Measurements from ENCODE around the gene MYBPH. TPM values are rescaled to one million over a fixed set of nuclear protein-coding genes. Genes with fewer than 3 reads are reported as not detected.
A peak's percentile ranks its signal among the peaks of the same experiment; 100 is the strongest.

MYBPH gene
- total RNA-seq, 4 donors from 2014 or later = 0.37 TPM; not detected in 3

- ATAC-seq (ENCODE audit: low FRiP score) (no peak), DNase-seq (ENCODE audit: low spot score) (no peak)
- TF ChIP-seq, protein P1, sequence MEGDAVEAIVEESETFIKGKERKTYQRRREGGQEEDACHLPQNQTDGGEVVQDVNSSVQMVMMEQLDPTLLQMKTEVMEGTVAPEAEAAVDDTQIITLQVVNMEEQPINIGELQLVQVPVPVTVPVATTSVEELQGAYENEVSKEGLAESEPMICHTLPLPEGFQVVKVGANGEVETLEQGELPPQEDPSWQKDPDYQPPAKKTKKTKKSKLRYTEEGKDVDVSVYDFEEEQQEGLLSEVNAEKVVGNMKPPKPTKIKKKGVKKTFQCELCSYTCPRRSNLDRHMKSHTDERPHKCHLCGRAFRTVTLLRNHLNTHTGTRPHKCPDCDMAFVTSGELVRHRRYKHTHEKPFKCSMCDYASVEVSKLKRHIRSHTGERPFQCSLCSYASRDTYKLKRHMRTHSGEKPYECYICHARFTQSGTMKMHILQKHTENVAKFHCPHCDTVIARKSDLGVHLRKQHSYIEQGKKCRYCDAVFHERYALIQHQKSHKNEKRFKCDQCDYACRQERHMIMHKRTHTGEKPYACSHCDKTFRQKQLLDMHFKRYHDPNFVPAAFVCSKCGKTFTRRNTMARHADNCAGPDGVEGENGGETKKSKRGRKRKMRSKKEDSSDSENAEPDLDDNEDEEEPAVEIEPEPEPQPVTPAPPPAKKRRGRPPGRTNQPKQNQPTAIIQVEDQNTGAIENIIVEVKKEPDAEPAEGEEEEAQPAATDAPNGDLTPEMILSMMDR (IDR thresholded peaks at IDR 0.05) = no peak
These were observed 35.6 kb downstream of the MYBPH start for GRCh38 chr1:203139976-203140475.

GRCh38 chr1:203138066-203138465, 37.6 kb downstream of the MYBPH start:
- DNase-seq (ENCODE audit: low spot score) (no peak), ATAC-seq (ENCODE audit: low FRiP score) (no peak)
- TF ChIP-seq, protein P1 (IDR thresholded peaks at IDR 0.05) = no peak

DNA sequence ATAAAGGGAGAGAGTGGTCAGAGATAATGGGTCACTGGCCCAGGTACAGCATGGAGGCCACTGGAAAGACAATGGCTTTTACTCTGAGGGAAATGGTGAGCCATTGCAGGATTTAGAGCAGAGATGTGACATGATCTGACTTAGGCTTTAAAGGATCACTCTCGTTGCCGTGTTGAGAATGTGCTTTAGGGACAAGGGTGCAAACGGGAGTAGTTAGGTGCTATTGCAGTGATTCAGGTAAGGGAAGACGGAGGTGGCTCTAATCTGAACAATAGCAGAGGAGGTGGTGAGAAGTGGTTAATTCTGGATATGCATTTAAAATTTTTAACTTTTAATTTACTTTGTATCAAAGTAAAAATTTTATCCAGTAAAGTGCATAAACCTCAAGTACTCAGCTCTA, 38.3 kb downstream of the MYBPH start:
- TF ChIP-seq, protein P1 (IDR thresholded peaks at IDR 0.05) = no peak
- DNase-seq (ENCODE audit: low spot score) (no peak), ATAC-seq (ENCODE audit: low FRiP score) (no peak)

DNA sequence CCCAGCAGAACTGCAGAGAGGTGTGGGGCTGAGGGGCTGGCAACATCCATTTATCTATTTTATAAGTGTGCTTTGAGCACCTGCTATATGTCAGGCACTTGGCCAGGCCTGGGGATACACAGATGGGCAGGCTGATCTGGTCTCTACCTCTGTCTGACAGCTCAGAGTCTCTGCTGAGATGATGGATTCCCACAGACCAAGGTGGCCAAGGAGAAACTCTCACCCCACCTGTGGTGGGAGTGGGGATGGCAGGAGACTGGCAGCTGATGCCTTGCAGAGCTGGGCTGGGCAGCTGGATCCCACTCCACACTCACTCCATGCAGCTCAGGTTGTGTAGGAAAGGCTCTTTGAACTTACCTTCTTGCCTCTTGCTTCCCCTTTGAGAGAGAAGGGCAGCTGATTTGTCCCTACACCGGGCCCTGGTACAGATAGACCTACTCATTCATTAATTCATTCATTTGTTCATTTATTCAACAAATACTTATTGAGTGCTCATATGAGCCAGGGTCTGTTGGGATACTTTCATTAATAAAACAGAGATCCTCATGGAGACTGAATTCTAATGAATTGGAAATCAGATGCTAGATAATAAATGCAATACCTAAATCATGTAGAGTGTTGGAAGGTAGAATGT, 39.1 kb downstream of the MYBPH start:
- ATAC-seq (ENCODE audit: low FRiP score) (no peak), DNase-seq (ENCODE audit: low spot score) (no peak)
- TF ChIP-seq, protein P1 (IDR thresholded peaks at IDR 0.05) = no peak

DNA sequence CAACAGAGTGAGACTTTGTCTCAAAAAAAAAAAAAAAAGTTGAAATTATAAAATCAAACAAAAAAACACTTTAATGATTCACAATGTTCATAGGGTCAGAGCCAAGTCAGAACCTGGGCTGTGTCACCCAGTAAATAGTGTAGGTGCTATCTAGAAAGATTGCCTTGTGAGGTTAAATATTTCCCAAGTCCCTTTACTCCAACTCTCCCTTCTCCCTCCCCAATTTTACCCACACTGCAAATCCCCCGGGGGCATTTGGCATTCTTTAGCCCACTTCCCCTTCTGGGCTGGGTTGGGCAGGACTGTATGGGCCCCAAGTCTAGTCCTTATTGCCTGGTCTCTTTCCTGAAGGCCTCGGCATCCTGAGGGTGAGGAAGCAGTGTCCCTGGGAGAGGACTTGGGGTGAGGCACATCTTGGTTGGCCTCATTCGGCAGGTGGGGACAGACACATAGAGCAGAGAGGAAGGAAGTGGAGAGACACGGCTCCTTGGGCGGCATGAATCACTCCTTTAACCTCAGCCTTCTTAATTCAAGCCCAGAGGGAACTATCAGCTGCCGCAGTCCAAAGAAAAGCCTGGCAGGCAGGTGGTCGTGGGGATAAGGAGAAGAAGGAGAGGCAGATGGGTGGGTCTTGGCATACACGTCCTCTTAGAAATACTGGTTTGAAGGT, 39.9 kb downstream of the MYBPH start:
- TF ChIP-seq, protein P1 (IDR thresholded peaks at IDR 0.05) = no peak
- DNase-seq (ENCODE audit: low spot score) (no peak), ATAC-seq (ENCODE audit: low FRiP score) (no peak)

DNA sequence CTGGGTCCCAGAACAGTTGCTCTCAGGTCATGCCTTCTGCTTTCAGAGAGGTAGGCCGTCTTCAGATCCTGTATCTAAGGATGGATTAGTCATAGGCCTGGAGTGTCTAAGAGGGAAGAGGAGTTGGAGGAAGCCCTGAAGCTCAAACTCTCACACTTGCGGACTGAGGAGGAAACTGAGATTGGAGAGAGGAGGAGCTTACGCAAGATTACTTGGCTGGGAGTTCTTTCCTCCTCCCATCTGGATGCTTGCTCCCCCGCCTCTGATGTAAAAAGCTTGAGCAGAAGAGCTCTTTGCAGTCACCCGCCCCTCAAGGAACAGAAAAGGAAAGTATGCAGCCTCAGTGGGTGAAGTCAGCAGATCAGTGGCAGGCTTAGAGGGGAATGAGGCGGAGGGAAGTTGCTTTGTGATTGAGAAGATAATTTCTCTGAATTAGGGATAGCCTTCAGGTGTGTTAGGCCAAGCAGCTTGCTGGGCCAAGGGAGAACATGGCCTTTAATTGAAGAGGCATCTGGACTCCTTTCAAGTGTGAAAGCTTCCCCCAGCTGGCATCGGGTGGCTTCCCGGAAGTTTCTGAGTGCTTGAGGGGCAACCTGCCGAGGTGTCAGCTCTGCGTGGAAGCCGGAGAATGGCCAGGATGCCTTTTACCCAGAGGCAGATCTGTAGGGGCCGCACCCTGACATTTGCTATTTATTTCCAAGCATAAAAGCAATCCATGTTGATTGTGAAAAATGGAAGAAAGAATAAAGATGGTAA, 41.5 kb downstream of the MYBPH start:
- TF ChIP-seq, protein P1 (IDR thresholded peaks at IDR 0.05) = no peak
- DNase-seq (ENCODE audit: low spot score) (no peak), ATAC-seq (ENCODE audit: low FRiP score) (peak; percentile 92)
